Prostate gland (tissue), 2 donors: ENCODE data around the gene ROPN1. TPM values are rescaled to one million over a fixed set of nuclear protein-coding genes. Genes with fewer than 3 reads are reported as not detected.

Experiments used
- DNase-seq: peaks from one replicate; pipeline ENCODE4 v3.0.0-alpha.2; 2019; ENCODE audit warnings: low spot score
- H3K27ac ChIP-seq, 2 donors: fragments of 200-600 bp; sonication (generic); 2 replicates each; pipeline ENCODE4 v1.5.1; 2017 to 2019
- H3K27me3 ChIP-seq: fragments of 200-600 bp; sonication (generic); replicated peaks from 2 replicates; pipeline ENCODE4 v1.5.1; 2019; ENCODE audit not compliant: insufficient read depth
- H3K36me3 ChIP-seq, 2 donors: fragments of 200-600 bp; sonication (generic); 1 replicate in 1 of 2; 2 replicates in 1 of 2; pipeline versions ENCODE4 v1.5.1 to v1.8.1; 2017 to 2019
- H3K4me1 ChIP-seq: fragments of 200-600 bp; sonication (generic); replicated peaks from 2 replicates; pipeline ENCODE4 v1.5.1; 2019
- H3K4me3 ChIP-seq, 2 donors: fragments of 200-600 bp; sonication (generic); 2 replicates each; pipeline ENCODE4 v1.5.1; 2017 to 2019
- H3K9me3 ChIP-seq: fragments of 200-600 bp; sonication (generic); 2 replicates; pipeline ENCODE4 v1.5.1; 2017
- POLR2A ChIP-seq: fragments of 450-650 bp; IDR thresholded peaks from one replicate; pipeline ENCODE4 v1.6.1; 2016; ENCODE audit warnings: antibody characterized with exemption, mild to moderate bottlenecking
- POLR2AphosphoS5 ChIP-seq: sonication (generic); formaldehyde crosslinking; IDR thresholded peaks from one replicate; pipeline ENCODE4 v1.6.1; 2017; ENCODE audit warnings: antibody characterized with exemption
- WGBS: methylation state at CpG from one replicate; pipeline ENCODE4 v1.1.5; 2018; 5-methylcytosine and 5-hydroxymethylcytosine counted together
- intact Hi-C: fragments of 100-400 bp; cut with DNase I; formaldehyde crosslinking; loops from one replicate; pipeline ENCODE4 v1.14.2; 2022
- total RNA-seq, 2 donors: library from RNA; depleted of rRNA; stranded (reverse); fragments of >200 nt; gene quantifications; one replicate each; pipeline ENCODE4 v1.1.0, GENCODE V29; 2016
- TF ChIP-seq, protein P1 (sequence below), 4 experiments: fragments of 200-600 bp in 2 of 4; fragments of 450-650 bp in 2 of 4; sonication (generic) in 2 of 4; IDR thresholded peaks; 1 replicate in 3 of 4; 2 replicates in 1 of 4; pipeline ENCODE4 v1.5.1; 2016 to 2019; ENCODE audit warnings: antibody characterized with exemption in 4 of 4, mild to moderate bottlenecking in 2 of 4, moderate library complexity in 2 of 4

Gene ROPN1
- total RNA-seq, 2 donors from 2014 or later = 10.8 TPM; not detected in 1

DNA sequence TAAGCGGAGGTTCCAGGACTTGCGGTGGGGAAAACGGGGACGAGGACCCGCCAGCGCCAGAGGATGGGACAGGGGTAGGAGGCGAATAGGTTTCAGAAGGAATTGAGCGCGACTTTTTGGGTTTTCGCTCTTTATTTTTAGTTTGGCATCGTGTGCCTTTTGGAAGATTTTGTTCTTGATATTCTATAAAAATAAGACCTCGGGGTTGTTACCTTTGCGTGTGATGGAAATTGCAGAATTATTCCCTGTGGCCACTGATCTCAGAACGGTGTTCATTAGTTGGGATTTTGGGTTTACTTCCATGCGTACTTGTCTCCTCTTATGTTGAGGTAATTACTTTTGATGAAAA is 30.4 kb downstream of the ROPN1 start:
- Histone ChIP-seq H3K9me3 (no peaks in the 10 kb centered on the region), H3K36me3 (no peaks in the 10 kb centered on the region), H3K4me3 (peak overlapping the region; percentile 57 to 63), H3K27me3 (no peaks in the 10 kb centered on the region), H3K4me1 (no peaks in the 10 kb centered on the region), H3K27ac (peak overlapping the region; percentile 73 to 84)
- intact Hi-C loops = no loop called here
- no peak for DNase-seq
- WGBS = 9% methylated on average over 15 of the region's 15 CpGs
- TF ChIP-seq POLR2AphosphoS5 (no peak), POLR2A (no peak)
- TF ChIP-seq, protein P1, sequence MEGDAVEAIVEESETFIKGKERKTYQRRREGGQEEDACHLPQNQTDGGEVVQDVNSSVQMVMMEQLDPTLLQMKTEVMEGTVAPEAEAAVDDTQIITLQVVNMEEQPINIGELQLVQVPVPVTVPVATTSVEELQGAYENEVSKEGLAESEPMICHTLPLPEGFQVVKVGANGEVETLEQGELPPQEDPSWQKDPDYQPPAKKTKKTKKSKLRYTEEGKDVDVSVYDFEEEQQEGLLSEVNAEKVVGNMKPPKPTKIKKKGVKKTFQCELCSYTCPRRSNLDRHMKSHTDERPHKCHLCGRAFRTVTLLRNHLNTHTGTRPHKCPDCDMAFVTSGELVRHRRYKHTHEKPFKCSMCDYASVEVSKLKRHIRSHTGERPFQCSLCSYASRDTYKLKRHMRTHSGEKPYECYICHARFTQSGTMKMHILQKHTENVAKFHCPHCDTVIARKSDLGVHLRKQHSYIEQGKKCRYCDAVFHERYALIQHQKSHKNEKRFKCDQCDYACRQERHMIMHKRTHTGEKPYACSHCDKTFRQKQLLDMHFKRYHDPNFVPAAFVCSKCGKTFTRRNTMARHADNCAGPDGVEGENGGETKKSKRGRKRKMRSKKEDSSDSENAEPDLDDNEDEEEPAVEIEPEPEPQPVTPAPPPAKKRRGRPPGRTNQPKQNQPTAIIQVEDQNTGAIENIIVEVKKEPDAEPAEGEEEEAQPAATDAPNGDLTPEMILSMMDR (IDR thresholded peaks at IDR 0.05) = no peak

DNA sequence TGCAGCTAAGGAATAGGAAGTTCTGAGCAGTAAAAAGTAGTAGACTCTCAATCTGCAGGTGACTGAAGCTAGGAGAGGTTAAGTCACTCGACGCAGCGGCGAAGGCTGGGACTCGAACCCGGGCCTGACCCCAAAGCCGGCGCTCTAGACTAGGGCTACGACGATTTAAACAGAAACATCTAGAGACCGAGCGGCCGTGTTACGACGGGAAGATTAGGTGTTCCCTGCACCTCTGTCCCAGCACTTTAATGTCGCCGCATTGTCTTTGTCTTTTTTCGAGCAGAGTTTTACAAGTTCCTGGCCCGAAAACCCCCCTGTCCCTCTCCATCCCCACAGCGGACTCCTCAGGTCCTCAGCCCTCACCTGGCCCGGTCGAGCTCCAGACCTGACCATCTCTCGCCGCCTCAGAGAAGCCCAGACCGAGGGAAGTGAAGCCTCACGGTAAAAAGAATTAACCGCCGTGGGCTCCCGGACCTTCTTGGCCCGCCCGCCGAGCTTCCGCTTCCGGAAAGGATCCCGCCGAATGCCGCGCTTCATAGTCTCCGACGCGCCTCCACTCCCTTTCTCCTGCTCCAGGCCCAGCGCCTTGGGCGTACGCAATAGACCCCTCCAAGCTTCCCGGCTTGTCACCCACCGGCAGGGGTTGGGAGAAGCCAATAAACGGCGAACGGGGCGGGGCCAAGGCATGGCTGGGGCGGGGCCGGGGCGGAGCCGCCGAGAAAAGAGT is 31.0 kb downstream of the ROPN1 start, which contains the start of gene CCDC14:
Gene CCDC14 (minus strand): TSS at position 449 of the 727 bp plus-strand sequence. CDS start 56 bp downstream, at position 393.
- no peaks in the 10 kb centered on the region for H3K4me1 ChIP-seq
- H3K27me3 ChIP-seq = no peaks in the 10 kb centered on the region
- H3K4me3 ChIP-seq = peak within 1 kb of the TSS; percentile 57 to 63
- TF ChIP-seq POLR2A = peak; percentile 68
- TF ChIP-seq, protein P1 (IDR thresholded peaks at IDR 0.05) = peak in 2 of 4 experiments; percentile 21 to 28
- peak; percentile 88 for TF ChIP-seq POLR2AphosphoS5
- intact Hi-C loops = no loop called here
- WGBS = 1% methylated on average over 52 of the region's 55 CpGs
- H3K36me3 ChIP-seq = no peaks in the 10 kb centered on the region
- H3K27ac ChIP-seq = peak within 1 kb of the TSS; percentile 73 to 84
- H3K9me3 ChIP-seq = no peaks in the 10 kb centered on the region
- peak; percentile 87 for DNase-seq

DNA sequence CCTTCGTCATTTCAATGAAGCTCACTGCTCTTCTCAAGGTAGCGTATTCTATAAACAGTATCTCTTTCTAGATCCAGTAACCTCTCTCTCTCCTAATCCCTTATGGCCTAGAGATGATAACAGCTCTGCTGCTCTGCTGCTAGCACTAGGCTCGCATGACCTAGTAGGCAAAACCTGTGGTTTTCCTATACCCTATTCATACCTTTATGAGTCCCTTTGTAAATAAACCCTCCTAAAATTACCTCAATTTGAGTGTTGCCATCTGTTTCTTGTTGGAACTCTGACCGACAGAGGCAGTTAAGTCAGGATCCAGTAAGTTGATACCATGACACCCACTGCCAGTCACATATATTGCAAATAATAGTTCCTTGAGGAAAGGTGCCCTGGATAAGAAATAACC is 38.2 kb downstream of the ROPN1 start:
- TF ChIP-seq POLR2A (no peak), POLR2AphosphoS5 (no peak)
- TF ChIP-seq, protein P1 (IDR thresholded peaks at IDR 0.05) = no peak
- no peak overlapping the region for H3K27ac ChIP-seq
- no peak for DNase-seq
- 77% methylated on average over 4 of the region's 4 CpGs for WGBS
- no peaks in the 10 kb centered on the region for H3K4me1 ChIP-seq
- no peak overlapping the region for H3K4me3 ChIP-seq
- intact Hi-C loops = no loop called here
- H3K36me3 ChIP-seq = no peaks in the 10 kb centered on the region
- H3K27me3 ChIP-seq = no peaks in the 10 kb centered on the region
- H3K9me3 ChIP-seq = no peaks in the 10 kb centered on the region

DNA sequence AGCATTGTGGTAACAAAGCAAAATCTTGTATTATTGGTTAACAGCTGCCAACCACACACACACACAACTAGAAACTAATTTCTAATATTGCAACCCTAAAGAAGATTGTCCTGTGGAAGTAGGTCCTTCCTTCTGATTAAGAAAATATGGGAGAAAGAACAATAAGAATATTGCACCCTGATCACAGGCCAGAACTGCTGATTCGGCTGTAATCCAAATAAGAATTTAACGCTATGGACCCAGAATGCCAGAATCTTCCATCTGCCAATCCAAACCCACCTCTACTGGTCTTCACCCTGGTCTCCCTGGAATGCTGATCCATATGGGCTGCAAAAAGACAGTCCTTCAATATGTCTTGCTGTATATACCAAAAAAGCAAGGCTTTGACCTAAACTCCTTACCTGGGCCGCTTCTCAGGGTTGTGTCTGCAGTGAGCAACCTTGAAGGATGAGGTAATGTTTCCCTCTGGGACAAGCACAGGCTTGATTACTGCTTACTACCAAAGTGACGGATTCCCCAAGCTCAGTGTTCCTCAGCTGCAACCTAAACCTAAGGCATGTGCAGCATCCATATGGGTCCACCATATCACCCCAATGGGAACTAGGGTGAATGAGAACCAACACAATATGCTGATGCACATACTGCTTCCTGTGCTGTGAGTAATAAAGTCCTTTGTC is 38.9 kb downstream of the ROPN1 start:
- TF ChIP-seq POLR2A (no peak), POLR2AphosphoS5 (no peak)
- TF ChIP-seq, protein P1 (IDR thresholded peaks at IDR 0.05) = no peak
- Histone ChIP-seq H3K4me3 (no peak overlapping the region), H3K27ac (no peak overlapping the region), H3K4me1 (no peaks in the 10 kb centered on the region), H3K27me3 (no peaks in the 10 kb centered on the region), H3K9me3 (no peaks in the 10 kb centered on the region), H3K36me3 (no peaks in the 10 kb centered on the region)
- DNase-seq = no peak
- 87% methylated on average over 4 of the region's 4 CpGs for WGBS
- intact Hi-C loops = no loop called here
